HG02973 (cell line): ENCODE results near the gene BNC2.

Experiments used
- ATAC-seq: cut with Tn5 transposase; IDR thresholded peaks from one replicate; pipeline ENCODE4 v1.9.1; 2021; ENCODE audit warnings: moderate library complexity; ENCODE audit not compliant: unreplicated experiment

The BNC2 gene

GRCh38 chr9:16869882-16870595 is 431 bp downstream of the BNC2 start:
- no peak for ATAC-seq

- ATAC-seq = no peak
Observed at GRCh38 chr9:16869131-16869881, 1.2 kb downstream of the BNC2 start.

- no peak for ATAC-seq
Observed at GRCh38 chr9:16868701-16869100, 1.8 kb downstream of the BNC2 start.

- ATAC-seq = no peak
Observed at GRCh38 chr9:16867576-16868311, 2.7 kb downstream of the BNC2 start.

GRCh38 chr9:16866587-16866986 is 3.9 kb downstream of the BNC2 start:
- no peak for ATAC-seq

- no peak for ATAC-seq
Observed at GRCh38 chr9:16864649-16865434, 5.6 kb downstream of the BNC2 start.

GRCh38 chr9:16848179-16848578 is 22.3 kb downstream of the BNC2 start:
- ATAC-seq = no peak

GRCh38 chr9:16846986-16847385 is 23.5 kb downstream of the BNC2 start:
- no peak for ATAC-seq

- no peak for ATAC-seq
Observed at GRCh38 chr9:16846367-16846766, 24.1 kb downstream of the BNC2 start.

- ATAC-seq = no peak
Observed at GRCh38 chr9:16834817-16835216, 35.7 kb downstream of the BNC2 start.

- ATAC-seq = no peak
Observed at GRCh38 chr9:16833296-16833835, 37.1 kb downstream of the BNC2 start.

GRCh38 chr9:16832101-16832500 is 38.4 kb downstream of the BNC2 start:
- no peak for ATAC-seq

GRCh38 chr9:16830806-16831205 is 39.7 kb downstream of the BNC2 start:
- no peak for ATAC-seq

GRCh38 chr9:16828340-16829281 is 41.9 kb downstream of the BNC2 start:
- ATAC-seq = no peak

- no peak for ATAC-seq
Observed at GRCh38 chr9:16825971-16826625, 44.4 kb downstream of the BNC2 start.

GRCh38 chr9:16825331-16825725 is 45.1 kb downstream of the BNC2 start:
- no peak for ATAC-seq

- ATAC-seq = no peak
Observed at GRCh38 chr9:16824545-16825330, 45.7 kb downstream of the BNC2 start.

- no peak for ATAC-seq
Observed at GRCh38 chr9:16823906-16824305, 46.6 kb downstream of the BNC2 start.
